Gastrocnemius medialis (tissue), 4 donors: Measurements from ENCODE around the gene OR2T4. TPM values are rescaled to one million over a fixed set of nuclear protein-coding genes. Genes with fewer than 3 reads are reported as not detected.

ENCODE experiments used
- ATAC-seq, 2 donors: fragments of 150-250 bp; one replicate each; pipeline ENCODE4 v1.9.1; 2016
- DNase-seq, 2 donors: peaks; one replicate each; pipeline ENCODE4 v3.0.0-alpha.2; 2019
- H3K27ac ChIP-seq, 4 donors: fragments of 200-600 bp; sonication (generic); 1 replicate in 1 of 4; 2 replicates in 3 of 4; pipeline ENCODE4 v1.5.1; 2016 to 2018; ENCODE audit warnings: mild to moderate bottlenecking in 2 of 4, moderate library complexity in 1 of 4
- H3K27me3 ChIP-seq, 3 donors: fragments of 200-600 bp; sonication (generic) in 2 of 3; 1 replicate in 1 of 3; 2 replicates in 2 of 3; pipeline versions ENCODE4 v1.5.1 to v1.6.0; 2016 to 2019; ENCODE audit warnings: mild to moderate bottlenecking in 1 of 3, moderate library complexity in 1 of 3
- H3K36me3 ChIP-seq, 2 donors: fragments of 200-600 bp; sonication (generic) in 1 of 2; one replicate each; pipeline ENCODE4 v1.5.1; 2017 to 2018
- H3K4me1 ChIP-seq, 2 donors: fragments of 200-600 bp; sonication (generic) in 1 of 2; one replicate each; pipeline ENCODE4 v1.5.1; 2016 to 2017; ENCODE audit warnings: mild to moderate bottlenecking in 2 of 2
- H3K4me3 ChIP-seq, 4 donors: fragments of 200-600 bp; sonication (generic) in 3 of 4; 1 replicate in 1 of 4; 2 replicates in 3 of 4; pipeline ENCODE4 v1.5.1; 2016 to 2019; ENCODE audit warnings: mild to moderate bottlenecking in 2 of 4
- H3K9me3 ChIP-seq, 3 donors: fragments of 200-600 bp; sonication (generic) in 2 of 3; 1 replicate in 1 of 3; 2 replicates in 2 of 3; pipeline ENCODE4 v1.5.1; 2016 to 2019
- CTCF ChIP-seq, 5 experiments: fragments of 450-650 bp in 3 of 5; fragments of 200-600 bp in 2 of 5; sonication (generic) in 2 of 5; IDR thresholded peaks in 4 of 5; conservative IDR thresholded peaks in 1 of 5; 1 replicate in 4 of 5; 2 replicates in 1 of 5; pipeline ENCODE4 v1.5.1; 2016 to 2019; ENCODE audit warnings: antibody characterized with exemption in 5 of 5, mild to moderate bottlenecking in 3 of 5, moderate library complexity in 3 of 5
- POLR2A ChIP-seq, 2 donors: fragments of 450-650 bp; IDR thresholded peaks; one replicate each; pipeline ENCODE4 v1.6.1; 2017; ENCODE audit warnings: antibody characterized with exemption in 2 of 2, mild to moderate bottlenecking in 2 of 2, moderate library complexity in 2 of 2
- in situ Hi-C, 4 donors: fragments of 200-750 bp; cut with MboI; loops; one replicate each; pipeline versions ENCODE4 v1.15.0 to v1.8.0; 2017; ENCODE audit warnings: low sequenced_read_pairs in 4 of 4
- intact Hi-C: fragments of 100-400 bp; cut with DNase I; formaldehyde crosslinking; loops from one replicate; pipeline ENCODE4 v1.15.1; 2023; ENCODE audit warnings: low total_unique reads
- total RNA-seq, 4 donors: library from RNA; depleted of rRNA; stranded (reverse); fragments of >200 nt; gene quantifications; one replicate each; pipeline versions ENCODE4 v1.1.0 to v1.2.3, GENCODE V29; 2016

OR2T4 gene
- total RNA-seq, 4 donors from 2014 or later: not detected

GRCh38 chr1:248404024-248404423 lies 42.6 kb downstream of the OR2T4 start:
- in situ Hi-C loops: no loop called here
- TF ChIP-seq CTCF (IDR thresholded peaks at IDR 0.05 in 4 of 5, conservative IDR thresholded peaks at IDR 0.05 in 1 of 5) (no peak), POLR2A (IDR thresholded peaks at IDR 0.05) (no peak)
- H3K36me3 ChIP-seq: no peaks in the 10 kb centered on the region
- H3K9me3 ChIP-seq: no peaks in the 10 kb centered on the region
- no peaks in the 10 kb centered on the region for H3K4me1 ChIP-seq
- no peak overlapping the region for H3K4me3 ChIP-seq
- H3K27ac ChIP-seq: no peak overlapping the region
- DNase-seq (no peak), ATAC-seq (no peak)
- intact Hi-C loops: no loop called here
- H3K27me3 ChIP-seq: no peaks in the 10 kb centered on the region

- Histone ChIP-seq H3K27me3 (no peaks in the 10 kb centered on the region), H3K36me3 (no peaks in the 10 kb centered on the region), H3K4me3 (no peak overlapping the region), H3K27ac (no peak overlapping the region), H3K9me3 (no peaks in the 10 kb centered on the region), H3K4me1 (no peaks in the 10 kb centered on the region)
- in situ Hi-C loops: no loop called here
- no peak for TF ChIP-seq POLR2A (IDR thresholded peaks at IDR 0.05)
- no peak for TF ChIP-seq CTCF (IDR thresholded peaks at IDR 0.05 in 4 of 5, conservative IDR thresholded peaks at IDR 0.05 in 1 of 5)
- DNase-seq (no peak), ATAC-seq (no peak)
- intact Hi-C loops: no loop called here
Observed at GRCh38 chr1:248406721-248407692, 45.5 kb downstream of the OR2T4 start.

Other genes starting within 250 kb of the OR2T4 start
- not detected for gene OR2M5, start 216.5 kb upstream of the OR2T4 start, total RNA-seq
- not detected for gene OR2M2, start 186.8 kb upstream of the OR2T4 start, total RNA-seq
- not detected for gene OR2M3, start 164.4 kb upstream of the OR2T4 start, total RNA-seq
- not detected for gene OR2M4, start 130.2 kb upstream of the OR2T4 start, total RNA-seq
- gene OR2T33, start 83.7 kb upstream of the OR2T4 start, total RNA-seq: not detected
- not detected for gene OR2T12, start 58.2 kb upstream of the OR2T4 start, total RNA-seq
- not detected for gene OR2M7, start 37.1 kb upstream of the OR2T4 start, total RNA-seq
- gene OR14C36, start 12.9 kb upstream of the OR2T4 start, total RNA-seq: not detected
- gene OR2T6, start 14.1 kb downstream of the OR2T4 start, total RNA-seq: not detected
- gene OR2T1, start 41.4 kb downstream of the OR2T4 start, total RNA-seq: not detected
- gene OR2T2, start 84.0 kb downstream of the OR2T4 start, total RNA-seq: not detected
- not detected for gene OR2T3, start 111.7 kb downstream of the OR2T4 start, total RNA-seq
- gene OR2T5, start 126.9 kb downstream of the OR2T4 start, total RNA-seq: not detected
- gene OR2G6, start 146.4 kb downstream of the OR2T4 start, total RNA-seq: not detected
- not detected for gene OR2T29, start 201.1 kb downstream of the OR2T4 start, total RNA-seq
- not detected for gene OR2T34, start 213.1 kb downstream of the OR2T4 start, total RNA-seq
- gene OR2T10, start 236.0 kb downstream of the OR2T4 start, total RNA-seq: not detected